GM18873 (cell line): ENCODE results near the gene SORCS2.
"Not testable (repeated sequence)": the region's sequence is repeated elsewhere in the genome, so short reads cannot be mapped to it uniquely, and the experiment has no call there.

Experiments used
- ATAC-seq: cut with Tn5 transposase; IDR thresholded peaks from one replicate; pipeline ENCODE4 v1.9.1; 2021; ENCODE audit warnings: mild to moderate bottlenecking, moderate library complexity, moderate number of reproducible peaks; ENCODE audit not compliant: unreplicated experiment, low FRiP score

SORCS2 gene

GRCh38 chr4:7549866-7550265, 357.5 kb downstream of the SORCS2 start:
- no peak for ATAC-seq

- ATAC-seq: no peak
Measured at GRCh38 chr4:7552466-7552865, 360.1 kb downstream of the SORCS2 start.

GRCh38 chr4:7553280-7553679, 360.9 kb downstream of the SORCS2 start:
- ATAC-seq: no peak

GRCh38 chr4:7554905-7555304, 362.6 kb downstream of the SORCS2 start:
- ATAC-seq: no peak

- no peak for ATAC-seq
Measured at GRCh38 chr4:7556558-7556957, 364.2 kb downstream of the SORCS2 start.

- ATAC-seq: no peak
Measured at GRCh38 chr4:7557456-7557855, 365.1 kb downstream of the SORCS2 start.

- no peak for ATAC-seq
Measured at GRCh38 chr4:7558436-7558835, 366.1 kb downstream of the SORCS2 start.

GRCh38 chr4:7559316-7559715, 367.0 kb downstream of the SORCS2 start:
- ATAC-seq: no peak

GRCh38 chr4:7559741-7560395, 367.5 kb downstream of the SORCS2 start:
- no peak for ATAC-seq

GRCh38 chr4:7561557-7561956, 369.2 kb downstream of the SORCS2 start:
- ATAC-seq: no peak

GRCh38 chr4:7564242-7564641, 371.9 kb downstream of the SORCS2 start:
- no peak for ATAC-seq

- no peak for ATAC-seq
Measured at GRCh38 chr4:7565483-7565882, 373.1 kb downstream of the SORCS2 start.

- no peak for ATAC-seq
Measured at GRCh38 chr4:7569810-7570783, 377.8 kb downstream of the SORCS2 start.

- no peak for ATAC-seq
Measured at GRCh38 chr4:7571001-7571400, 378.7 kb downstream of the SORCS2 start.

- ATAC-seq: no peak
Measured at GRCh38 chr4:7571701-7572100, 379.4 kb downstream of the SORCS2 start.

GRCh38 chr4:7572894-7573293, 380.6 kb downstream of the SORCS2 start:
- no peak for ATAC-seq

GRCh38 chr4:7573576-7574091, 381.3 kb downstream of the SORCS2 start:
- ATAC-seq: no peak

GRCh38 chr4:7574287-7575014, 382.1 kb downstream of the SORCS2 start:
- ATAC-seq: no peak

GRCh38 chr4:7575426-7575825, 383.1 kb downstream of the SORCS2 start:
- no peak for ATAC-seq

GRCh38 chr4:7577361-7578039, 385.2 kb downstream of the SORCS2 start:
- not testable (repeated sequence) for ATAC-seq
